Muscle layer of colon (tissue), 2 donors: ENCODE results near the gene AVL9.

Source experiments
- H3K27ac ChIP-seq: one replicate; pipeline ENCODE4 v1.7.0; 2013; ENCODE audit warnings: low read depth, mild to moderate bottlenecking, low read length, moderate library complexity
- H3K27me3 ChIP-seq, 2 donors: one replicate each; pipeline ENCODE4 v1.7.0; 2013; ENCODE audit warnings: low read length in 2 of 2, mild to moderate bottlenecking in 2 of 2; ENCODE audit not compliant: insufficient read depth in 2 of 2, control insufficient read depth in 1 of 2
- H3K36me3 ChIP-seq: one replicate; pipeline ENCODE4 v1.7.0; 2013; ENCODE audit warnings: mild to moderate bottlenecking, low read length; ENCODE audit not compliant: insufficient read depth
- H3K4me1 ChIP-seq: one replicate; pipeline ENCODE4 v1.7.0; 2013; ENCODE audit warnings: mild to moderate bottlenecking, low read length; ENCODE audit not compliant: insufficient read depth
- H3K4me3 ChIP-seq, 2 donors: one replicate each; pipeline ENCODE4 v1.7.0; 2013; ENCODE audit warnings: low read length in 2 of 2, low read depth in 1 of 2, mild to moderate bottlenecking in 1 of 2, moderate library complexity in 1 of 2
- H3K9ac ChIP-seq: one replicate; pipeline ENCODE4 v1.7.0; 2013; ENCODE audit warnings: low read length
- H3K9me3 ChIP-seq: one replicate; pipeline ENCODE4 v1.7.0; 2013; ENCODE audit warnings: mild to moderate bottlenecking, low read length
- donor health status: abdominal sarcoma.
- donor health status: Adenocarcinoma of cecum.

The AVL9 gene

GRCh38 chr7:32518534-32519140 is 23.3 kb downstream of the AVL9 start:
- Histone ChIP-seq H3K9me3 (no peaks in the 10 kb centered on the region), H3K4me3 (no peak overlapping the region), H3K27me3 (no peaks in the 10 kb centered on the region), H3K9ac (no peak overlapping the region), H3K36me3 (peaks cover 3% of the 10 kb centered on the region), H3K27ac (no peak overlapping the region), H3K4me1 (peaks cover 4% of the 10 kb centered on the region)

DNA sequence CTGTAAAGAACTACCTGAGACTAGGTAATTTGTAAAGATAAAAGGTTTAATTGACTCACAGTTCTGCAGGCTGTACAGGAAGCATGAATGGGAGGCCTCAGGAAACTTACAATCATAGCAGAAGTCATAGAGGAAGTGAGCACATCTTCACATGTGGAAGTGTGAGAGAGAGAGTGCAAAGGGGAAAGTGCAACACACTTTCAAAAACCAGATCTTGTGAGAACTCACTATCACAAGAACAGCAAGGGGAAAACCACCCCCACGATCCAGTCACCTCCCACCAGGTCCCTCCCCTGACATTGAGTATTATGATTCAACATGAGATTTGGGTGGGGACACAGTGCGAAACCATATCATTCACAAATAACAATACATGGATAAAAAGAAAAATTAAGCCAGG is 24.5 kb downstream of the AVL9 start:
- no peak overlapping the region for H3K4me3 ChIP-seq

GRCh38 chr7:32522746-32523530 is 27.6 kb downstream of the AVL9 start:
- Histone ChIP-seq H3K27ac (no peak overlapping the region), H3K9me3 (no peaks in the 10 kb centered on the region), H3K4me3 (no peak overlapping the region), H3K36me3 (no peaks in the 10 kb centered on the region), H3K9ac (no peak overlapping the region), H3K4me1 (no peaks in the 10 kb centered on the region), H3K27me3 (no peaks in the 10 kb centered on the region)

More for the DNA sequence above, 24.5 kb downstream of the AVL9 start:
- no peak overlapping the region for H3K9ac ChIP-seq
- H3K27ac ChIP-seq = no peak overlapping the region
- no peaks in the 10 kb centered on the region for H3K9me3 ChIP-seq
- peaks cover 4% of the 10 kb centered on the region for H3K4me1 ChIP-seq
- H3K36me3 ChIP-seq = peaks cover 3% of the 10 kb centered on the region
- H3K27me3 ChIP-seq = no peaks in the 10 kb centered on the region

GRCh38 chr7:32524631-32525030 is 29.3 kb downstream of the AVL9 start:
- Histone ChIP-seq H3K36me3 (no peaks in the 10 kb centered on the region), H3K9ac (no peak overlapping the region), H3K27ac (no peak overlapping the region)

GRCh38 chr7:32525839-32526238 is 30.6 kb downstream of the AVL9 start:
- Histone ChIP-seq H3K9me3 (no peaks in the 10 kb centered on the region), H3K36me3 (no peaks in the 10 kb centered on the region), H3K4me1 (no peaks in the 10 kb centered on the region), H3K27ac (no peak overlapping the region), H3K4me3 (no peak overlapping the region), H3K9ac (no peak overlapping the region), H3K27me3 (no peaks in the 10 kb centered on the region)

More at GRCh38 chr7:32524631-32525030, 29.3 kb downstream of the AVL9 start:
- Histone ChIP-seq H3K4me1 (no peaks in the 10 kb centered on the region), H3K9me3 (no peaks in the 10 kb centered on the region), H3K27me3 (no peaks in the 10 kb centered on the region), H3K4me3 (no peak overlapping the region)

DNA sequence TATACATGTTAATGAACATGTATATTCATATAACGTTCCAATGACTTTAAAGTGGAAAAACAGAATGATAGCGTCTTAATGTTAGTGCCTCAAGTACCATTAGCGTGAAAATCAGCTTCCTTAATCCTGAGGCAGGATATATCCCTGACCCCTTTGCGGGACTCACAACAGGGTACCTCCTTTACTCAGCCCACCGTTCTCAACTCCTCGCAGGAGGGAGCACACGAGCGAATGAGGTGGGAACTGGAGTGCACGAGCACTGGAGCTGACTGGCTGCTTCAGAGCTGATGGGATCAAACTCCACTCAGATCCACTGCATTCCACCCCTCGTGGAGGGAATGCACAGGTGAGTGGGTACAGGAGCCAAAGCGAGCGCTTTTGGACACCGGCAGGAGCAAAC is 36.1 kb downstream of the AVL9 start:
- H3K4me3 ChIP-seq = no peak overlapping the region
- H3K9me3 ChIP-seq = no peaks in the 10 kb centered on the region
- H3K4me1 ChIP-seq = no peaks in the 10 kb centered on the region
- no peaks in the 10 kb centered on the region for H3K36me3 ChIP-seq
- H3K9ac ChIP-seq = no peak overlapping the region
- no peaks in the 10 kb centered on the region for H3K27me3 ChIP-seq
- H3K27ac ChIP-seq = no peak overlapping the region

- Histone ChIP-seq H3K27ac (no peak overlapping the region), H3K9me3 (no peaks in the 10 kb centered on the region), H3K4me3 (no peak overlapping the region), H3K4me1 (peaks cover 6% of the 10 kb centered on the region), H3K27me3 (no peaks in the 10 kb centered on the region), H3K36me3 (no peaks in the 10 kb centered on the region), H3K9ac (no peak overlapping the region)
Measured at GRCh38 chr7:32532086-32532485, 36.8 kb downstream of the AVL9 start.

DNA sequence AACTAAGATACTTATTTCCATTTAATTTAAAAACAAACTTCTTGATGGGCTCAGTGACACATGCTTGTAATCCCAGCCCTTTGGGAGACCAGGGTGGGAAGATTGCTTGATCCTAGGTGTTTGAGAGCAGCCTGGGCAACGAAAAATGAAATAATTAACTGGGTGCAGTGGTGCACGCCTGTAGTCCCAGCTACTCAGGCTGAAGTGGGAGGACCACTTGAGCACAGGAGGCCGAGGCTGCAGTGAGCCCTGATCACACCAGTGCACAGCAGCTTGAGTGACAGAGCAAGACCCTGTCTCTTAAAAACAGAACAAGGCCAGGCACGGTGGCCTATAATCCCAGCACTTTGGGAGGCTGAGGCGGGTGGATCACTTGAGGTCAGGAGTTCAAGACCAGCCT is 37.4 kb downstream of the AVL9 start:
- H3K4me1 ChIP-seq = peaks cover 7% of the 10 kb centered on the region
- no peaks in the 10 kb centered on the region for H3K36me3 ChIP-seq
- H3K27me3 ChIP-seq = no peaks in the 10 kb centered on the region
- no peaks in the 10 kb centered on the region for H3K9me3 ChIP-seq
- H3K4me3 ChIP-seq = no peak overlapping the region
- H3K27ac ChIP-seq = no peak overlapping the region
- H3K9ac ChIP-seq = no peak overlapping the region

- Histone ChIP-seq H3K4me1 (peaks cover 7% of the 10 kb centered on the region), H3K4me3 (no peak overlapping the region), H3K27me3 (no peaks in the 10 kb centered on the region), H3K9me3 (no peaks in the 10 kb centered on the region), H3K9ac (no peak overlapping the region), H3K36me3 (no peaks in the 10 kb centered on the region), H3K27ac (no peak overlapping the region)
Measured at GRCh38 chr7:32533276-32534029, 38.2 kb downstream of the AVL9 start.

- no peaks in the 10 kb centered on the region for H3K36me3 ChIP-seq
- no peak overlapping the region for H3K9ac ChIP-seq
- H3K4me1 ChIP-seq = peaks cover 7% of the 10 kb centered on the region
- H3K27me3 ChIP-seq = no peaks in the 10 kb centered on the region
- no peaks in the 10 kb centered on the region for H3K9me3 ChIP-seq
- H3K4me3 ChIP-seq = no peak overlapping the region
- H3K27ac ChIP-seq = no peak overlapping the region
Measured at GRCh38 chr7:32535162-32535702, 39.9 kb downstream of the AVL9 start.

DNA sequence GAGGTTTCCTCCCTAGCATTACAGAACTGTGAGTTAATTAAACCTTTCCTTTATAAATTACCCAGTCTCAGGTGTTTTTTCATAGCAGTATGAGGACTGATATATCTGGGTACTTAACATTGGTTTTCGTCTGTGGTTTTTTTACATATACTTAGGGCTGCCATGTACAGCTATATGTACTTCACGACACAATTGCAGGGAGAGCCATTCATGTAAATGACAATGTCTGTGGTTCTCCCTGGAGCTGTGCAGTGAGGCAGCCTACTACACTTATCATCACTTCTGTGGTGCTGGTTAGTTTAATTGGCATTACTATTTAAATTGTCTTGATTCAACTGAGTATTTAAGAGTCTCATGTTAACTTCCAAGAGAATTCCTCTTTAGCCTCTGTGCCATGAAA is 40.7 kb downstream of the AVL9 start:
- H3K4me3 ChIP-seq = no peak overlapping the region
- H3K4me1 ChIP-seq = peaks cover 7% of the 10 kb centered on the region
- H3K27ac ChIP-seq = no peak overlapping the region
- no peaks in the 10 kb centered on the region for H3K27me3 ChIP-seq
- no peaks in the 10 kb centered on the region for H3K9me3 ChIP-seq
- no peak overlapping the region for H3K9ac ChIP-seq
- H3K36me3 ChIP-seq = no peaks in the 10 kb centered on the region
